IPS-18c (cell line): ENCODE data around the gene BTBD16.
A peak's percentile ranks its signal among the peaks of the same experiment; 100 is the strongest.

Source experiments
- H3K4me3 ChIP-seq: 2 replicates; pipeline ENCODE4 v1.7.0; 2013; ENCODE audit warnings: low read depth, mild to moderate bottlenecking, low read length, moderate library complexity; ENCODE audit not compliant: insufficient read depth
- H3K9me3 ChIP-seq: one replicate; pipeline ENCODE4 v1.6.1; 2013; ENCODE audit warnings: mild to moderate bottlenecking, low read length, moderate library complexity; ENCODE audit not compliant: control insufficient read depth, insufficient read depth

The BTBD16 gene

DNA sequence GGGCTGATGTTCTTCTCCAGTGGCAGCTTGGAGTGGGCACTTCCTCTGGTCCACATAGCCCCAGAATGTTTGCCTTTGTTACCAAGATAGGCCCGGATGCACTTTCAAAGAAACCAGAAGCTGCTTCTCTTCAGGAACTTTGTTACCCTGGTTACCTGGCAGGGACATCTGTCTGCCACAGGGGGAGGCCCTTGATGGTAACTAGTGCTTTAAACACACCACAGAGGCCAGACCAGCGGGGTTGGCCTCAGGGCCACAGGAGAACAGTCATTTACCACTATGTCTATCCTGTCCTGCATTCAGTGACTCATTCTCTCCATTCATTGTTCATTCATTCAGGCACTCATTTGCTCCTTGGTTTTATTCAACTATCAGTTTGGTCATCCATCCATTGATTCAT lies 91.5 kb downstream of the BTBD16 start:
- peaks cover 6% of the 10 kb centered on the region for H3K9me3 ChIP-seq

DNA sequence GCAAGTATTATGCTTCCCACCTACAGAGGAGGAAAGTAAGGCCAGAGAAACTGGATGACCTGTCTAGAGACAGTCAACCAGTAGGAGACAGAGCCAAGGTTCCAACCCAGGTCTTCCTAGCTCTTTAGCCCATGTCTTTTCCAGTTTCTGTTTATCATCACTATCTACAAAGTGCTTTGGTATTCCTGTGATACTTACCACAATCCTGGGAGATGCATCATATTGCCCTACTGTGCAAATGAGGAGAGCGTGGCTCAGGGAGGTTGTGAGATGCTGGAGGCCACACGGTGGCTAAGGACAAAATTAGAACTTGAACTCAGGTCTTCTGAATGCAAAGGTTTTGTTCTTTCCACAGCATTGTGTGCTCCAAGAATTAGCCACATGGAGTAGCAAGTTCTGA lies 92.2 kb downstream of the BTBD16 start:
- no peak overlapping the region for H3K4me3 ChIP-seq

More for the DNA sequence above, 91.5 kb downstream of the BTBD16 start:
- no peak overlapping the region for H3K4me3 ChIP-seq

DNA sequence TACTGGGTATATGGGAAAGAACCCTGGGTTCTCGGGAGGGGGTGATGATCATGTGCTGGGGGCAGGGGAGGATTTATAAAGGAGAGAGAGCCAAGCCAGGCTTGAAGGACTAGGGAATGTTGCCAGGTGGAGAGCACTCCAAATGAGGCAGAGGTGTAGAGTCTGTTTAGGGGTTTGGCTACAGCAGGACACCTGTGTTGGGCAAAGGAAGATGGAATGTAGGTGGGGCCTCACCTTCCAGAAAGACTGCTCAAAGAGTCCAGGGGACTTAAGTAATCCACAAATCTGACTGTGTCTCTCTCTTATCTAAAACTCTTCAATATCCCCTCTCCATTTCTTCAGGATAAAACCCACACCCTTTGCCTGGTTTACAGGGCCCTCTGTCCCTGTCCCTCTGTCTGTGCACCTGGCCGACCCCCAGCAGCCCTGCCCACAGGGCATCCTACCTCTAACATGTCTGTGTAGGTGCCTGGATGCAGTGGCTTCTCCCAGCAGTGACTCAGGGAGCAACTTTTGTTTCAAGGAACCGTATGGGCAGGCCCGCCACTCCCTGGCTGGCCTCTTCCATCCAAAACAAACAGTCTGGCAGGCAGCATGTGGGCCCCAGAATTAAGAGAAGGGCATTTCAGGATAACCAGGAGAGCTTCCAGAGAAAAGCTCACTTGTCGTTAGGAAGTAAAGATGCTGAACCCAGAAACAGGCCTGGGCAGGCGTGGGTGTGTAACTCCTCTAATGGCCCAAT lies 92.8 kb downstream of the BTBD16 start:
- Histone ChIP-seq H3K4me3 (no peak overlapping the region), H3K9me3 (peaks cover 6% of the 10 kb centered on the region)

More for the DNA sequence above, 92.2 kb downstream of the BTBD16 start:
- H3K9me3 ChIP-seq = peaks cover 6% of the 10 kb centered on the region

DNA sequence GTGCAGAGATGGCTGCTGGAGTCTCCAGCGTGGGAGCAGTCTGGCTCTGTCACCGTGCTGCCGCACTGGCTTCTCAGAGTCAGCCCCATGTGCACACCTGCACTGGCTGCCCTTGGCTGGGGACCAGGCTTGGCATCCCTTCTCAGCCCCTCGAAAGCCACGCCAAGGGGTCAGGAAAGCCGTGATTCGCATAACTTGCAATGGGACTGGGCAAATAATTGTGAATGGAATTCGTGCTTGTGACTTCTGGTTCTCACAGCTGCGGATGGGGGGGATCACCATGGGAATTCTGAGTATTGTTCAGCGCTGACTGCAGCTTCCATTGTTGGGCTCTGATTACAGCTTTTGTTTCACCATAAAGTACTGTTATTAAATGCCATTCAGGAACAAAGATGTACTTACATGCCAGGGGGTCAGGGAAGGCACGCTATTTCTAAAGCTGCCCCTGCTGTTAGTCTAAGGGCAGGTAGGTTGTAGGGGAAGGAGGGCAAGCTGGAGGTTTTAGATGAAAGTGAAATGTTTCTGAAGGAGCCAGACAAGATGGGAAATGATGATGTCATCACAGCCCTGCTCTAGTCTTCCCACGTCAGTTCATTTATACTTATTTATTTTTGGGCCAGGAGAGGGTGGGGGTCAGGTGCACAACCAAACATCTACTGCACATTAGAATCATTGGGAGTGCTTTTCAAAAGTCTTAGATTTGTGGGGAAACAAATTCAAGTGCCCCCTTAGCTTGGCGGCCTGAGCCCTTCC lies 97.6 kb downstream of the BTBD16 start:
- H3K4me3 ChIP-seq = no peak overlapping the region

DNA sequence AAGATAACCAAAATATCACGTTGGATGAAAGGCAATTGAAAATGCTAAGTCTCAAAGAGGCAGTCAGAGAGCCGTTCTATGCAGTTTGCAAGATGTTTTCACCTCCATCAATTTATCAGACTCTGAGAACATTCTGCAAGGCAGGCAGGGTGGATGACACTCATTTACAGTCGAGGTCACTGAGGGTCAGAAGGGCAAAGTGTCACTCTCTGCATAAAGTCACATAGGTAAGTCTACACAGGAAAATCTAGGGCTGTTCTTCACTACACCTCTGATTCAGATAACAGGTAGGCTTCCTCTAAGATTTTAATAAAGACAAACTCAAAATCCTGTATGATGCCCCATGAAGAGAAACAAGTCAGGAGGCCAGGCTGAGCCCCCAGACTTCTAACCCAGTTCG lies 102.0 kb downstream of the BTBD16 start:
- no peaks in the 10 kb centered on the region for H3K9me3 ChIP-seq
- H3K4me3 ChIP-seq = no peak overlapping the region

More for the DNA sequence above, 97.6 kb downstream of the BTBD16 start:
- H3K9me3 ChIP-seq = peaks cover 6% of the 10 kb centered on the region

- Histone ChIP-seq H3K4me3 (peak overlapping the region; percentile 70), H3K9me3 (no peaks in the 10 kb centered on the region)
These were observed 102.6 kb downstream of the BTBD16 start for GRCh38 chr10:122373721-122374120.

DNA sequence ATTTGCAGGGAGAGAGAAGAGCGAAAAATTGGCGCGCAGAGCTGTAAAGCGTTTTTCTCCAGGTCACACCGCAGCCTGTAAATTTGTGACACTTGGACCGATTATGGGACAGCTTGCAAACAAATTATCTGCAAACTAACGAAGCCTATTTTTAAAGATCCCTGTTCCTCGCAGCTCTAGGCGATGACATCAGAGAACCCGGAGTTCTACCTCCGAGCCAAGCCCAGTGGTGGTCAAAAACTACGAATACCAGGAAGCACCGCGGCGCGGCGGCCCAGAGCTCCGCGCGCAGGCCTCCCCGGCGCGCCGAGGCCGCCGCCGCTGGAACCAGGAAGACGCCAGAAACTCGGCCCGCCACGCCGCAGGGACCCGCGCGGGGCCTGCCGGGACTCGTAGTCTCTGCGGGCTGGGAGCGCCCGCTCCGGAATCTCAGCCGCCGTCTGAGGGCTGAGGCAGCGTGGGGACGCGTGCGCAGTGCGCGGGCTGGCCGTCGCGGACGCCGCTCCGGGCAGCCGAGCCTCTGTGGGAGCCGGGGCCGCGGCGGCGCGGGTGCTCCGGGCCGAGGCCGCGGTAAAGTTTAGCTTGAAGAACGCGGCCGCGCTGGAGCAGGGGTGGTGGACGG lies 103.3 kb downstream of the BTBD16 start, which contains the start of gene PLEKHA1:
Gene PLEKHA1, plus strand, starts transcription at position 472 of the 622 bp plus-strand sequence. CDS start 18,493 bp downstream, outside the sequence.
- H3K4me3 ChIP-seq = peak within 1 kb of the TSS; percentile 87
- no peaks in the 10 kb centered on the region for H3K9me3 ChIP-seq

DNA sequence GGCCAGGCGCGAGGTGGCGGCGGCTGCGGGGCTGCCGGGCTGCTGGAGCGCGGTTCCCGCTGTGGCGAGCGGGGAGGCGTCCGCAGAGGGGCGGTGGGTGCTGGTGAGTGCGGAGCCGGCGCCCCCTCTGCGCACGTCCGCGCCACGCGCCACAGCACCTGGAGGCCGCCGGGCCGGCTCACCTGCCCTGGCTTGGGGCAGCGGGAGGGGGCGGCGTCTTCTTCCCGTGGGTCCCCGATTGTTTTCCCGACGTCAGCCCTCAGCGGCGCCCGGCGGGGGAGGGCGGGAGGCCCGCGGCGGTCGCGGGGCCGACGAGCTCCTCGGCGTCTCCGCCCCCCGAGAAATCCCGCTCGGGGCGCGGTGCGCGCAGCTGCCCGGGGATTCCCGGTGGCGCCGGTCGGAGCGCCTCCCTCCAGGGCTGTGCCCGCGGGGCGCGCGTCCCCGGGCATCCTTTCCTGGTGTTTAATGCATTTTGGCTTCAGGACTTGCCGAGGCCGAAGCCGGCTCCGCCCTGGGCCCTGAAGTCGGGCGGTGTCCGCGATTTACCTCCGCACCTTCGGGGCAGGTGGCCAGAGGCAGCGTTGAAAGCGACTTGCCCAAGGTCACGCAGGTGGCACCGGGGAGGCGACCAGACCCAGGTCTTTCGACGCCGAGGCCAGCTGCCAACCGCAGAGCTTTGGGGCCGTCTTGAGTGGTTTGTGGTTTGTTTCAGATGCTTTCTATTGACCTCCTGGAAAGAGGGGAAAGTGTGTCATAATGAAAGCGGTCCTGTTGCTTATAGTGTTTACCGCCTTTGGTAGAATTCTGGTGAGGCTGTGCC lies 104.0 kb downstream of the BTBD16 start:
- Histone ChIP-seq H3K9me3 (no peaks in the 10 kb centered on the region), H3K4me3 (peak overlapping the region; percentile 87)

DNA sequence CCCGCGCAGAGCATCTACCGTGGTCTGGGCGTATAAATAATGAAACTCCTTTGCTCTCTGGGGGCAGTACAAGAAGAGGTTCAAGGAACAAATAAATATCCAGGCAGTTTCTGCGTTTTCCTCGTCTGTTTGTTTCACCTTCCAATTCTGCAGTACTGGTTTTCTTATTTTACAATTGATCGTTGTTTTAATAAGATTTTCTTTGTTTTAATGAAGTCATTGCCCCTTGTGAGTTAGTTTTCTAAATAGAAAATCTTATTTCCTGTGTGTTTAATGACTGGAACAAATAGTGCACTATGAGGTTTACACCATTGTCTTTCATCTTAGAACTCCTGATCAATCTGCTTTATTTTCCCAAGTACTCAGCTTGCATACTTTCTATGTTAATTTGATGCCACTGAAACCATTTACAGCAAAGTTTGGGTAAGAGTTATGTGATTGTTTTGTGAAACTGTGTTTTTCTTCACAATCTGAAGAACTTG lies 104.6 kb downstream of the BTBD16 start:
- Histone ChIP-seq H3K9me3 (no peaks in the 10 kb centered on the region), H3K4me3 (peak overlapping the region; percentile 87)

DNA sequence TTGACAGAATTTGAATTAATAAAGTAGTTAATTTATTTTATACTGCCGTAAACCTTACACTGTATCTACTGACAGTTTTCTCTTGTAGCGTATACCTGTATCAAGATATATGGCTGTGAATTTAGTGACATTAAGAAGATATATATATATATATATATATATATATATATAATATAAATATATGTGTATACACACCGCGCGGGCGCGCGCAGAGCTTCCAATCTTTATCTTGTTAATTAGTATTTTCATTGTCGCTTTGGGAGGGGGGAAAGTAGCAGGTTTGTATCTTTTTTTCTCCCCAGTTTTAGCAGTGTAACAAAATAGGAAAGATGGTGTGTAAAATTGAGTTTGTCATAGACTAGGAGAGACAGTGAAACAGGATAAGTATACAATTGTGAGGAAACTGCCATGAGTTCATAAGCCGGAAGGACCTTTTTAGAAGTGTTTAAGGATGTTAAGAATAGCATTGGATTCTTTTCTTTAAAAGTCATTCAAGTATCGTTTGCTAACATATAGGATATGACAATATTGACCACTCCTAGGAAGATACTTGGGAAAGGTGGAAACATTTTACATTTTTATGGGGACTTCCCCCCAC lies 105.4 kb downstream of the BTBD16 start:
- no peak overlapping the region for H3K4me3 ChIP-seq
- no peaks in the 10 kb centered on the region for H3K9me3 ChIP-seq

- Histone ChIP-seq H3K4me3 (no peak overlapping the region), H3K9me3 (no peaks in the 10 kb centered on the region)
These were observed 107.9 kb downstream of the BTBD16 start for GRCh38 chr10:122379041-122379440.

DNA sequence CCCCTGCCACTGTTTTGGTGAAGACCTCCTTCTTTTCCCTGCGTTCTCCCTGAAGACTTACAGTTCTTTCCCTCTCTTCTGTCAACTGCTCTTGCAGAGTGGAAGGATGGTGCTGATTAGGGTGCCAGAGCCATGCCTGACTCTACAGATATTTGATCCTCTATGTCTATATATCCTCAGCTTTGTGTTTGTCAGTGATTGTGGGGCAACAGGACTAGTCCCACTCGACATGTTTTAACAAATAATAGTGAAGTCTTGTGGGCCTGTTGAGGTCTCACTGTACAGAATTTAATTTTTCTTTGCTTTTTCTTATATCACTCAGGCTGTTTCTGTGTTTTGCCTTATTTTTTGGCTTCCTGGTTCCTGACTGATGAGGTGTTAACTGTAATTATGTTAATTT lies 108.4 kb downstream of the BTBD16 start:
- Histone ChIP-seq H3K9me3 (no peaks in the 10 kb centered on the region), H3K4me3 (no peak overlapping the region)

DNA sequence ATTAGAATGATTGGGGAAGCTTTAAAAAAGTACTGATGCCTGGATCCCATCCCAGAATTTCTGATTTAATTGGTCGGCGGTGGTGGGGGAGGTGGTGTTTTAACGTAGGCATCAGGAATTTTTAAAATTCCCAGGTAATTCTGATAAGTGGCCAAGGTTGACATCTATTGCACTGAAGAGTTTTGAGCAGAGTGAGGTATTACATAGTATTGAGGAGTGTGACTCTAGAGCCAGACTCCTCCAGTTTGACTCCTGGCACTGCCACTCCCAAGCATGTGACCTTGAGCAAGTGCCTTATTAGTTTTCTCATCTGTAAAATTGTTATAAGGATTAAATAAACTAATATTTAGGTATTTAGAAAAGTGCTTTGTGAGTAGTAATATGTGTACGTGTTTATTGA lies 109.6 kb downstream of the BTBD16 start:
- Histone ChIP-seq H3K9me3 (no peaks in the 10 kb centered on the region), H3K4me3 (no peak overlapping the region)

DNA sequence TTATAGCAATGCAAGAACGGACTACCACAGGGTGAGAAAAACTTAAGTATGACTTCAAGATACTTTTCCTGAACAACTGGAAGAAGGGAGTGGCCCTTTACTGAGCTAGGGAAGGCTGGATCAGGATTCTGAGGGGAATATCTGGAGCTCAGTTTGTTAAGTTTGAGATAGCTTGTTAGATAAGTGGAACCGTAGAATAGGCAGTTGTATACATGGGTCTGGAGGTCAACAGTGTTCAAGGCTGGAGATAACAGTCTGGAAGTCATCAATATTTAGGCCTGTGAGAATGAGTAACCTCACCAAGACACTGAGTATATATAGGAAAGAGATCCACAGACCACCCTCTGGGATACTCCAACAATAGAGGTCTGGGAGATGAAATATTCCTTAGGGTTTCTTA lies 110.6 kb downstream of the BTBD16 start:
- no peak overlapping the region for H3K4me3 ChIP-seq
- no peaks in the 10 kb centered on the region for H3K9me3 ChIP-seq

DNA sequence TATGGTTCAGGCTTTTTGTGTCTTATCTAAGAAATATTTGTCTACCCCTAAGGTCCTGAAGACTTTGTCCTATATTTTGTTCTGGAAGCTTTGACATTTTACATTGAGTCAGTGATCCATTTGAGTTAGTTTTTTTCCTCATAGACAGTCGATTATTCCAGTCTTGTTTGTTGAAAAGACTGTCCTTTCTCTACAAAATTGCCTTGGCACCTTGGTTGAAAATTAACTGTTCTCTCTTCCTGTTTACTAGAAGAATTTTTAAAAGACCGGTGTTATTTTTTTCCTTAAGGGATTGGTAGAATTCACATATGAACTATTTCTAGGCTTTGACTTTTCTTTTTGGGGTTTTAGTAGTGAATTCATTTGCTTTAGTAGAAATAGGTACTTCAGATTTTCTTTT lies 115.4 kb downstream of the BTBD16 start:
- Histone ChIP-seq H3K9me3 (peaks cover 2% of the 10 kb centered on the region), H3K4me3 (no peak overlapping the region)

DNA sequence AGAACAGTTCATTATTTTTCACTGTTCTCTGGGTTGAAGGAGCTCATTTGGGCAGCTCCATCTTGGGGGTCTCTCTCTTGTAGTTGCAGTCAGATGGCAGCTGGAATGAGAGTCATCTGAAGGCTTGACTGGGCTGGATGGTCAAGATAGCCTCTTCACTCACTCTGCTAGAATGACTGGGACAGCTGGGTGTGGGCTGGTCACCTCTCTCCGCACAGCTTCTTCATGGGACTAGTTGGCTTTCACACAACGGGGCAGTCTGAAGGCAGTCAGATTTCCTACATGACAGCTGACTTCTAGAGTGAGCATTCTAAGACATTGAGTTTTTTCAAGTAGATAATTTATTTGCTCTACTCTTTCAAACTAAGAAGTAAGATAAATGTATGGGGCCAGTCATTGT lies 116.5 kb downstream of the BTBD16 start:
- H3K4me3 ChIP-seq = no peak overlapping the region
- H3K9me3 ChIP-seq = peaks cover 2% of the 10 kb centered on the region
